Osteoblast (primary cell): ENCODE results near the gene AACS. TPM values are rescaled to one million over a fixed set of nuclear protein-coding genes. Genes with fewer than 3 reads are reported as not detected.

Experiments
- DNase-seq: peaks from one replicate; pipeline ENCODE4 v3.0.0; 2011; ENCODE audit warnings: low spot score, mixed read lengths; ENCODE audit not compliant: insufficient read length; ENCODE audit errors: missing footprints
- H2AFZ ChIP-seq: 2 replicates; pipeline ENCODE4 v1.6.0; 2011; ENCODE audit warnings: mild to moderate bottlenecking, low read length
- H3K27ac ChIP-seq: 2 replicates; pipeline ENCODE4 v1.5.1; 2011; ENCODE audit warnings: mild to moderate bottlenecking, low read depth, low read length, moderate library complexity
- H3K27me3 ChIP-seq: 2 replicates; pipeline ENCODE4 v1.6.0; 2012; ENCODE audit warnings: mild to moderate bottlenecking, control low read depth, inconsistent platforms, low read length, moderate library complexity; ENCODE audit not compliant: insufficient read depth
- H3K36me3 ChIP-seq: 2 replicates; pipeline ENCODE4 v1.5.1; 2011; ENCODE audit warnings: mild to moderate bottlenecking, low read length, control low read depth, moderate library complexity; ENCODE audit not compliant: insufficient read depth
- H3K4me1 ChIP-seq: 2 replicates; pipeline ENCODE4 v1.5.1; 2011; ENCODE audit warnings: mild to moderate bottlenecking, low read length, control low read depth, moderate library complexity; ENCODE audit not compliant: insufficient read depth
- H3K4me2 ChIP-seq: 2 replicates; pipeline ENCODE4 v1.6.0; 2011; ENCODE audit warnings: mild to moderate bottlenecking, low read length; ENCODE audit not compliant: insufficient read depth
- H3K4me3 ChIP-seq: fragments of 200-600 bp; sonication (generic); 3 replicates; pipeline ENCODE4 v1.5.1; 2012; ENCODE audit warnings: mild to moderate bottlenecking, low read length, inconsistent platforms; ENCODE audit not compliant: insufficient read depth
- H3K79me2 ChIP-seq: 2 replicates; pipeline ENCODE4 v1.6.0; 2012; ENCODE audit warnings: mild to moderate bottlenecking, low read length, control low read depth, inconsistent platforms; ENCODE audit not compliant: insufficient read depth
- H3K9me3 ChIP-seq: 2 replicates; pipeline ENCODE4 v1.5.1; 2011; ENCODE audit warnings: low read depth, low read length, control low read depth
- H4K20me1 ChIP-seq: 2 replicates; pipeline ENCODE4 v1.6.0; 2012; ENCODE audit warnings: mild to moderate bottlenecking, low read length, control low read depth; ENCODE audit not compliant: insufficient read depth
- total RNA-seq: library from RNA; depleted of rRNA; stranded (reverse); fragments of >200 nt; gene quantifications from 2 replicates; pipeline ENCODE4 v1.2.3, GENCODE V29; 2012
- TF ChIP-seq, protein P1 (sequence below): IDR thresholded peaks from 2 replicates; pipeline ENCODE4 v1.5.1; 2011; ENCODE audit warnings: mild to moderate bottlenecking, low read depth, low read length, moderate library complexity; ENCODE audit errors: extremely low read depth

AACS gene
- total RNA-seq, 1 donor = 26.4 TPM

DNA sequence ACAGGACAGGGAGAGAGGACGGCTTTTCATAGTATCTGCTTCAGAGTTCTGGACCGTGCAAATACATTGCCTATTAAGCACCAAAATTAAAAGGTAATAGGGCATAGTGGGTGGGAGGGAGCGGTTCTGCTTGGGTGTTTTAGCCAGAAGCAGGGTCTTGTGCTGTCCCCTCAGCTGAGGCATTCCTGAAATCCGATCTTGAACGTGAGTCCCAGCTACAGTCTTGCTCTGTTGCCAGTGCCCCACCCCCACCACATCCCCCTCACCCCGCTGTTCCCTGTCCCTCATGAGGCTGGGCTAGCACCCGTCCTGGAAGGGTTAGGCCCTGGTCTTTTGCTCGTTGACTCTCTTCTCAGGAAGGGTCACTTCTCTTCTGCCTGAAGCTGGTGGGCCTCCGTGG lies 48.6 kb downstream of the AACS start:
- no peak for DNase-seq
- H2AFZ ChIP-seq = no peak overlapping the region

DNA sequence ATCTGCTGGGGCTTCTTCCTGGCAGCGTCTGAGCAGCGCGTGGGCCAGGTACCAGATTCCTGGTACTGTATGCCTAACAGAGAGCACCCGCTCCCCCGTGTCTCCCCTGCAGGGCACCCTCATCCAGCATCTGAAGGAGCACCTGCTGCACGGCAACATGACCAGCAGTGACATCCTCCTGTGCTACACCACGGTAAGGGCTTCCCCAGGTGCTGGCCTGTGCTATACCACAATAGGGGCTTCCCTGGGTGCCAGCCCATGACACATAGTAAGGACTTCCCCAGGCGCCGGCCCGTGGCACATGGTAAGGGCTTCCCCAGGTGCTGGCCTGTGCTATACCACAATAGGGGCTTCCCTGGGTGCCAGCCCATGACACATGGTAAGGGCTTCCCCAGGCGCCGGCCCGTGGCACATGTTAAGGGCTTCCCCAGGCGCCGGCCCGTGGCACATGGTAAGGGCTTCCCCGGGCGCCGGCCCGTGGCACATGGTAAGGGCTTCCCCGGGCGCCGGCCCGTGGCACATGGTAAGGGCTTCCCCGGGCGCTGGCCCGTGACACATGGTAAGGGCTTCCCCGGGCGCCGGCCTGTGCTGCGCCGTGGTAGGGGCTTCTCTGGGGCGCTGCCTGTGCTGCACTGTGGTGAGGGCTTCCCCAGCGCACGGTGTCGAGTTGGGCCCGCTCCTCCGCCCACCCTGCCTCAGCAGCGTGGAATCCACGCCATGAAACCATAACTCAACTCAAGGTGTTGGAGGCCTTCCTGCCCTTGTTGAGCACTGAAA lies 49.3 kb downstream of the AACS start:
- no peak for DNase-seq
- H4K20me1 ChIP-seq = no peaks in the 10 kb centered on the region
- no peak overlapping the region for H2AFZ ChIP-seq

More for the DNA sequence above, 48.6 kb downstream of the AACS start:
- no peaks in the 10 kb centered on the region for H3K27me3 ChIP-seq
- H3K4me1 ChIP-seq = no peaks in the 10 kb centered on the region
- TF ChIP-seq, protein P1, sequence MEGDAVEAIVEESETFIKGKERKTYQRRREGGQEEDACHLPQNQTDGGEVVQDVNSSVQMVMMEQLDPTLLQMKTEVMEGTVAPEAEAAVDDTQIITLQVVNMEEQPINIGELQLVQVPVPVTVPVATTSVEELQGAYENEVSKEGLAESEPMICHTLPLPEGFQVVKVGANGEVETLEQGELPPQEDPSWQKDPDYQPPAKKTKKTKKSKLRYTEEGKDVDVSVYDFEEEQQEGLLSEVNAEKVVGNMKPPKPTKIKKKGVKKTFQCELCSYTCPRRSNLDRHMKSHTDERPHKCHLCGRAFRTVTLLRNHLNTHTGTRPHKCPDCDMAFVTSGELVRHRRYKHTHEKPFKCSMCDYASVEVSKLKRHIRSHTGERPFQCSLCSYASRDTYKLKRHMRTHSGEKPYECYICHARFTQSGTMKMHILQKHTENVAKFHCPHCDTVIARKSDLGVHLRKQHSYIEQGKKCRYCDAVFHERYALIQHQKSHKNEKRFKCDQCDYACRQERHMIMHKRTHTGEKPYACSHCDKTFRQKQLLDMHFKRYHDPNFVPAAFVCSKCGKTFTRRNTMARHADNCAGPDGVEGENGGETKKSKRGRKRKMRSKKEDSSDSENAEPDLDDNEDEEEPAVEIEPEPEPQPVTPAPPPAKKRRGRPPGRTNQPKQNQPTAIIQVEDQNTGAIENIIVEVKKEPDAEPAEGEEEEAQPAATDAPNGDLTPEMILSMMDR = no peak
- H3K9me3 ChIP-seq = no peaks in the 10 kb centered on the region
- no peak overlapping the region for H3K4me3 ChIP-seq
- H3K36me3 ChIP-seq = peaks cover 9% of the 10 kb centered on the region
- no peaks in the 10 kb centered on the region for H4K20me1 ChIP-seq
- no peak overlapping the region for H3K27ac ChIP-seq
- H3K4me2 ChIP-seq = no peak overlapping the region
- no peaks in the 10 kb centered on the region for H3K79me2 ChIP-seq

DNA sequence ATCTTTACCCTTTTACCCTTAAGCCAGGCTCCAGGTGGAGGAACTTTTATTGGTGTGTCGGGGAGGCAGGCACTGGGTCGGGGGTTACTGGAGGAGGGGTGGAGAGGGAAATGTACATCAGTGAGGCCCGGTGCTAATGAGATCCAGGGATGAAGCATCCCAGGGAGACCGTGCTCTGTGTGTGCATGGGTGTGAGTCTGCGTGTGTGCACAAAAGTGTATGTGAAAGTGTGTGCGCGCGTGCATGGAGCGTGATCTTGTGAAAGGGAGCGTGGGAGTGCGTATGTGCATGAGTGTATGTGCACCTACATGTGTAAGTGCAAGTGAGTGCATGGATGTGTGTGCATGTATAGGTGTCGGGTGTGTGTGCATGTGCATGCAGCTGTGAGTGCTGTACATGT lies 55.3 kb downstream of the AACS start:
- no peaks in the 10 kb centered on the region for H3K4me1 ChIP-seq
- H3K79me2 ChIP-seq = no peaks in the 10 kb centered on the region
- no peak overlapping the region for H3K27ac ChIP-seq
- H2AFZ ChIP-seq = no peak overlapping the region
- H4K20me1 ChIP-seq = no peaks in the 10 kb centered on the region
- no peak overlapping the region for H3K4me2 ChIP-seq
- no peaks in the 10 kb centered on the region for H3K9me3 ChIP-seq
- TF ChIP-seq, protein P1 = no peak
- H3K4me3 ChIP-seq = no peak overlapping the region
- no peaks in the 10 kb centered on the region for H3K27me3 ChIP-seq
- DNase-seq = no peak
- peaks cover 6% of the 10 kb centered on the region for H3K36me3 ChIP-seq

More for the DNA sequence above, 49.3 kb downstream of the AACS start:
- no peaks in the 10 kb centered on the region for H3K9me3 ChIP-seq
- H3K27ac ChIP-seq = no peak overlapping the region
- no peaks in the 10 kb centered on the region for H3K79me2 ChIP-seq
- no peak overlapping the region for H3K4me2 ChIP-seq
- TF ChIP-seq, protein P1 = no peak
- no peaks in the 10 kb centered on the region for H3K4me1 ChIP-seq
- H3K27me3 ChIP-seq = no peaks in the 10 kb centered on the region
- H3K4me3 ChIP-seq = no peak overlapping the region
- peaks cover 8% of the 10 kb centered on the region for H3K36me3 ChIP-seq

DNA sequence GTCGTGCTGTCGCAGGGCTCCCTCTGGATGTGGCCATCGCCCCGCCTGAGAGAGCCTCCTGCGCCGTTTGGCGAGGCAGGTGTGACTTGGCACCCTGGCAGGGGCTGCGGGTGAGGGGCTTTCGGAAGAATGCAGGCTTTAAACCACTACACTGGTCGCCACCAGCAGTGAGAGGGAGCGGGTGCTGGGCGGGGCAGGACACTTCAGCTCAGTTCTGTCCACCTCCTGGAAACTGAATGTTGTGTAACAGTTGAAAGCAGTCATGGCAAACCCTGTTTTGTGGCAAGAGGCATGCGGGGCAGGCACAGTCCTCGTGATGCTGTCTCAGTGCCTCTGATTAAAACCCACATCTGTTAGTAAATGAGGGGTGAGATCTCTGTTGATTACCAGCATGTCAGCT lies 55.9 kb downstream of the AACS start:
- H3K79me2 ChIP-seq = no peaks in the 10 kb centered on the region
- H3K36me3 ChIP-seq = peaks cover 6% of the 10 kb centered on the region
- H4K20me1 ChIP-seq = no peaks in the 10 kb centered on the region
- DNase-seq = no peak
- no peak overlapping the region for H3K4me2 ChIP-seq
- no peak overlapping the region for H2AFZ ChIP-seq
- no peak overlapping the region for H3K4me3 ChIP-seq
- H3K9me3 ChIP-seq = no peaks in the 10 kb centered on the region
- H3K27me3 ChIP-seq = no peaks in the 10 kb centered on the region
- H3K27ac ChIP-seq = no peak overlapping the region
- TF ChIP-seq, protein P1 = no peak
- H3K4me1 ChIP-seq = no peaks in the 10 kb centered on the region
